ENCODE results near the gene ZNF239.

ZNF239 gene

DNA sequence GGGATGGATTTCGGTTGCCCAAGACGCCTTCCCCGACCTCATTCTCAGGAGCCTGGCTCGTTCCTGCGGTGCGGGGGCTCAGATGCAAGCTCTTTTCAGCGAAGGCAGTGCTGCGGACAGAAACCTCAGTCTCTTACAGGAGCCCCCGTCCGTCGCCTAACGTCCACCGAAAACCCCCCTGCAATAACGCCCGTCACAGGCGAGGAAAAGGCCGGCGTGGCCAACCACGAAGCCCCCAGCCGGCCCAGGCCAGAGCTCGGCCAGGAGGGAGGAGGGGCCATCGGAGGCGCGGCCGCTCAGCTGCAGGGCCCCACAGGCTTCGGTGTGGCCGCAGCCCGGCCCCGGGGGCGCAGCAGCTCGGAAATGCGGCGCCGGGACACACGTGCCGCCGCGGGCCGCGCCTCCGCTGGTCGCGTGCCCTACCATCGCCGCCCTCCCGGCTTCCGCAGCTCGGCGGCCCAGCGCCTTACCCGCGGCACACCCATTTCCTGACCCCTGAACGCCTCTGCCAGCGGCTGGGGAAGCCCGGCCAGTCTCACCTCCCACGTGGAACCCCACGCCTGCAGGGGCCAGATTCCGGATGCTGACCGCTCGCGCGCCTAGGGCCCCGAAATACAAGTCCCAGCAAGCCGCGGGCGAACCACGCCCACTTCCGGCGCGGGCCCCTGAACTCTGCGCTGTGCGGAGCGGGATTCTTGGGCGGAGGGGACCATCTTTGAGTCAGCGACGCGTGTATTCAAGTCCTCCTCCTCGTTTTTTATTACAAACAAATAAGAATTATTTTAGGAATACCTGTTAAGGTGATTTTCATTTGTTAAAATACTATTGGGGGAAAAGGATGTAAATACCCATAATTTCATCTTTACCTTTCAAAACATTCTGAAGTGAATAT lies at the start of gene ZNF239:
Gene ZNF239 (minus strand): TSS at position 616 of the 892 bp plus-strand sequence. CDS start 16,537 bp downstream, outside the sequence.
- Histone ChIP-seq H3K27ac (ENCODE audit: low read length) (no peak within 1 kb of the TSS), H3K4me2 (ENCODE audit: low read length) (no peak within 1 kb of the TSS), H3K9me3 (ENCODE audit: insufficient read depth, low read length) (no peaks in the 10 kb centered on the region), H3K9ac (ENCODE audit: low read length) (no peak within 1 kb of the TSS), H3K4me3 (ENCODE audit: low read length) (no peak within 1 kb of the TSS), H3K36me3 (replicated peaks; ENCODE audit: low read depth, low read length) (no peaks in the 10 kb centered on the region), H4K20me1 (ENCODE audit: insufficient read depth, low read length) (no peaks in the 10 kb centered on the region), H3K79me2 (ENCODE audit: low read length) (no peaks in the 10 kb centered on the region), H3K27me3 (ENCODE audit: low read depth, low read length) (no peaks in the 10 kb centered on the region), H3K4me1 (ENCODE audit: low read length) (no peaks in the 10 kb centered on the region), H2AFZ (ENCODE audit: low read depth, low read length) (no peak within 1 kb of the TSS)
- no peak for TF ChIP-seq EZH2phosphoT487 (IDR thresholded peaks at IDR 0.05; ENCODE audit: low read depth)
- TF ChIP-seq, protein P1, sequence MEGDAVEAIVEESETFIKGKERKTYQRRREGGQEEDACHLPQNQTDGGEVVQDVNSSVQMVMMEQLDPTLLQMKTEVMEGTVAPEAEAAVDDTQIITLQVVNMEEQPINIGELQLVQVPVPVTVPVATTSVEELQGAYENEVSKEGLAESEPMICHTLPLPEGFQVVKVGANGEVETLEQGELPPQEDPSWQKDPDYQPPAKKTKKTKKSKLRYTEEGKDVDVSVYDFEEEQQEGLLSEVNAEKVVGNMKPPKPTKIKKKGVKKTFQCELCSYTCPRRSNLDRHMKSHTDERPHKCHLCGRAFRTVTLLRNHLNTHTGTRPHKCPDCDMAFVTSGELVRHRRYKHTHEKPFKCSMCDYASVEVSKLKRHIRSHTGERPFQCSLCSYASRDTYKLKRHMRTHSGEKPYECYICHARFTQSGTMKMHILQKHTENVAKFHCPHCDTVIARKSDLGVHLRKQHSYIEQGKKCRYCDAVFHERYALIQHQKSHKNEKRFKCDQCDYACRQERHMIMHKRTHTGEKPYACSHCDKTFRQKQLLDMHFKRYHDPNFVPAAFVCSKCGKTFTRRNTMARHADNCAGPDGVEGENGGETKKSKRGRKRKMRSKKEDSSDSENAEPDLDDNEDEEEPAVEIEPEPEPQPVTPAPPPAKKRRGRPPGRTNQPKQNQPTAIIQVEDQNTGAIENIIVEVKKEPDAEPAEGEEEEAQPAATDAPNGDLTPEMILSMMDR (IDR thresholded peaks at IDR 0.05; ENCODE audit: low read depth, low read length), result no peak

- Histone ChIP-seq H3K4me1 (ENCODE audit: low read length) (peaks cover 7% of the 10 kb centered on the region; the same call in 1 of the 2 replicates), H3K27ac (ENCODE audit: low read length) (no peak overlapping the region), H3K9me3 (ENCODE audit: insufficient read depth, low read length) (no peaks in the 10 kb centered on the region), H3K4me2 (ENCODE audit: low read length) (no peak overlapping the region), H3K4me3 (ENCODE audit: low read length) (no peak overlapping the region), H3K79me2 (ENCODE audit: low read length) (no peaks in the 10 kb centered on the region), H3K36me3 (replicated peaks; ENCODE audit: low read depth, low read length) (no peaks in the 10 kb centered on the region), H4K20me1 (ENCODE audit: insufficient read depth, low read length) (no peaks in the 10 kb centered on the region), H3K9ac (ENCODE audit: low read length) (no peak overlapping the region), H2AFZ (ENCODE audit: low read depth, low read length) (no peak overlapping the region), H3K27me3 (ENCODE audit: low read depth, low read length) (no peaks in the 10 kb centered on the region)
- no peak for TF ChIP-seq EZH2phosphoT487 (IDR thresholded peaks at IDR 0.05; ENCODE audit: low read depth)
- TF ChIP-seq, protein P1 (IDR thresholded peaks at IDR 0.05; ENCODE audit: low read depth, low read length), result no peak
Observed at GRCh38 chr10:43623351-43623750, 48.9 kb upstream of the ZNF239 start.

- H2AFZ ChIP-seq (ENCODE audit: low read depth, low read length), result no peak overlapping the region
- peaks cover under 1% of the 10 kb centered on the region; the same call in 1 of the 2 replicates for H3K9me3 ChIP-seq (ENCODE audit: insufficient read depth, low read length)
- no peaks in the 10 kb centered on the region for H3K4me1 ChIP-seq (ENCODE audit: low read length)
- H3K27ac ChIP-seq (ENCODE audit: low read length), result no peak overlapping the region
- peaks cover 6% of the 10 kb centered on the region for H3K36me3 ChIP-seq (replicated peaks; ENCODE audit: low read depth, low read length)
- no peak overlapping the region for H3K4me3 ChIP-seq (ENCODE audit: low read length)
- H3K4me2 ChIP-seq (ENCODE audit: low read length), result no peak overlapping the region
- no peaks in the 10 kb centered on the region for H4K20me1 ChIP-seq (ENCODE audit: insufficient read depth, low read length)
- no peaks in the 10 kb centered on the region for H3K79me2 ChIP-seq (ENCODE audit: low read length)
- H3K9ac ChIP-seq (ENCODE audit: low read length), result no peak overlapping the region
- no peaks in the 10 kb centered on the region for H3K27me3 ChIP-seq (ENCODE audit: low read depth, low read length)
- no peak for TF ChIP-seq EZH2phosphoT487 (IDR thresholded peaks at IDR 0.05; ENCODE audit: low read depth)
- TF ChIP-seq, protein P1 (IDR thresholded peaks at IDR 0.05; ENCODE audit: low read depth, low read length), result no peak
Observed at GRCh38 chr10:43622038-43622437, 47.6 kb upstream of the ZNF239 start.

DNA sequence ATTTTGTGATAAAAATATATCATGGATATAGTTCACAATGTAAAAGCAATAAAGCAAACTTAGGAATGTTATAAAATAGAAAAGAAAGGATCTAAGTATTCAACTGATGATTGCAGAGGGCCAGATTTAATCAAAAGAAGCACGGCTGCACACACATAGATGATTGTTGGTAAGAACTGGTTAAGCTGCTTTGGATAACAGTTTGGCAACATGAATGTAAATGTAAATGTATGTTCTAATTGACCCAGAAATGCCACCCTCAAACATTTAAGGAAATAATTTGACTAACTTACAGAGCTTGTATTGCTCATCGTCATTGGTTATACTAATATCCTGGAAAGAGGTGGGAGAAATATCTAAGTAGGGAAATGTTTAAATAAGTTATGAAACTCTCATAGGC lies 45.0 kb upstream of the ZNF239 start:
- no peaks in the 10 kb centered on the region for H3K79me2 ChIP-seq (ENCODE audit: low read length)
- no peak overlapping the region for H3K9ac ChIP-seq (ENCODE audit: low read length)
- H3K4me3 ChIP-seq (ENCODE audit: low read length), result no peak overlapping the region
- no peaks in the 10 kb centered on the region for H3K4me1 ChIP-seq (ENCODE audit: low read length)
- H3K36me3 ChIP-seq (replicated peaks; ENCODE audit: low read depth, low read length), result peaks cover 28% of the 10 kb centered on the region
- no peaks in the 10 kb centered on the region for H4K20me1 ChIP-seq (ENCODE audit: insufficient read depth, low read length)
- TF ChIP-seq, protein P1 (IDR thresholded peaks at IDR 0.05; ENCODE audit: low read depth, low read length), result no peak
- TF ChIP-seq EZH2phosphoT487 (IDR thresholded peaks at IDR 0.05; ENCODE audit: low read depth), result no peak
- no peak overlapping the region for H3K4me2 ChIP-seq (ENCODE audit: low read length)
- H3K27ac ChIP-seq (ENCODE audit: low read length), result no peak overlapping the region
- H3K27me3 ChIP-seq (ENCODE audit: low read depth, low read length), result no peaks in the 10 kb centered on the region
- H2AFZ ChIP-seq (ENCODE audit: low read depth, low read length), result no peak overlapping the region
- peaks cover 7% of the 10 kb centered on the region; the same call in 1 of the 2 replicates for H3K9me3 ChIP-seq (ENCODE audit: insufficient read depth, low read length)
